Measurements from ENCODE around the gene CUL1.

CUL1 gene

DNA sequence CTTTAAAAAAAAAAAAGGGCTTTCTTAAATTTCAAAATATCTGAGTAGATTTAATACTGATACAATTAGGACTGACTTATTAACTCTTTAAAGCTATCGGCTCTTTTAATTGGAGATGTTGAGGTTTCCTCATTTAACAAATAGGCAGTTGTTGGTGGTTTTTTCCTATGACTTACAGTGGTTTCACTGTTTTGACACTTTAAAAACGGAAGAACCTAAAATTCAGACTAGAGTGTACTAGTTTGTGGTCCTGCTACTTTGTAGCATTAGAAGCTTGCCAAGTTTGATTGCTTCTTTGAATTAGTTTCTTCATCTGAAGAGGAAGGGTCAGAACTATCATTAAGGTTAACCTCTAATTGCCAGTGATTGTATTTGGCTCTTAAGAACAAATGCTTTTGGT, 27.7 kb downstream of the CUL1 start:
- TF ChIP-seq, protein P1, sequence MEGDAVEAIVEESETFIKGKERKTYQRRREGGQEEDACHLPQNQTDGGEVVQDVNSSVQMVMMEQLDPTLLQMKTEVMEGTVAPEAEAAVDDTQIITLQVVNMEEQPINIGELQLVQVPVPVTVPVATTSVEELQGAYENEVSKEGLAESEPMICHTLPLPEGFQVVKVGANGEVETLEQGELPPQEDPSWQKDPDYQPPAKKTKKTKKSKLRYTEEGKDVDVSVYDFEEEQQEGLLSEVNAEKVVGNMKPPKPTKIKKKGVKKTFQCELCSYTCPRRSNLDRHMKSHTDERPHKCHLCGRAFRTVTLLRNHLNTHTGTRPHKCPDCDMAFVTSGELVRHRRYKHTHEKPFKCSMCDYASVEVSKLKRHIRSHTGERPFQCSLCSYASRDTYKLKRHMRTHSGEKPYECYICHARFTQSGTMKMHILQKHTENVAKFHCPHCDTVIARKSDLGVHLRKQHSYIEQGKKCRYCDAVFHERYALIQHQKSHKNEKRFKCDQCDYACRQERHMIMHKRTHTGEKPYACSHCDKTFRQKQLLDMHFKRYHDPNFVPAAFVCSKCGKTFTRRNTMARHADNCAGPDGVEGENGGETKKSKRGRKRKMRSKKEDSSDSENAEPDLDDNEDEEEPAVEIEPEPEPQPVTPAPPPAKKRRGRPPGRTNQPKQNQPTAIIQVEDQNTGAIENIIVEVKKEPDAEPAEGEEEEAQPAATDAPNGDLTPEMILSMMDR (IDR thresholded peaks at IDR 0.05; ENCODE audit: borderline replicate concordance, control extremely low read depth, extremely low read depth, insufficient read depth, missing control alignments), result no peak
- in situ Hi-C loops (cut with MboI; ENCODE audit: low sequenced_read_pairs, unreplicated experiment), result no loop called here
- no peak for DNase-seq (ENCODE audit: low spot score)

GRCh38 chr7:148727501-148728278, 29.0 kb downstream of the CUL1 start:
- in situ Hi-C loops (cut with MboI; ENCODE audit: low sequenced_read_pairs, unreplicated experiment), result no loop called here

DNA sequence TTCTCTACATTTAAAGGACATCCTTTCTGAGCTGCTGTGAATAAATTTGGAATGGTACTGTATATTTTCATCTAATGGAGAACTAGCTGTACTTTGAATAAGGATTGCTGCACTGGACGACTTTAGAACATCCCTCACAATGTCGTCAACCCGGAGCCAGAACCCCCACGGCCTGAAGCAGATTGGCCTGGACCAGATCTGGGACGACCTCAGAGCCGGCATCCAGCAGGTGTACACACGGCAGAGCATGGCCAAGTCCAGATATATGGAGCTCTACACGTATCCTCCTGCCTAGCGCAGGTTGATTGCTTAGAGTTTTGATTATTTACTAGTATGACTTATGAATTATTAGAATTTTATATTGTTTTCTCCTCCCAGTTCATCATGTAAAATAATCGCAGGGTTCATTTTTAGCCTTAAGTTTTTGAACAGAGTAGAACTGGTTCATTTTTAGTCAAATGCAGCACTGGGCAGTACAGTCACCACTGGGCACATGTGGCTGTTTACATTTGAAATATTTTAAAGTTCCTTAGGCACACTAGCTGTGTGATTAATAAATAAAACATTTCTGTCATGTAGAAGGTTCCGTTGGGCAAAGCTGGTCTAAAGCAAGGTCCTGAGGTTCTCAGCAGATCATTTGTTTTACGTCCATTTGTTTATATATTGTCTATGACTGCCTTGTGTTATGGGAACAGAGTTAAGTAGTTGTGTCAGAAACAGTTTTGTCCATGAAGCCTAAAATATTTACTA, 31.5 kb downstream of the CUL1 start:
- TF ChIP-seq, protein P1 (IDR thresholded peaks at IDR 0.05; ENCODE audit: borderline replicate concordance, control extremely low read depth, extremely low read depth, insufficient read depth, missing control alignments), result no peak
- in situ Hi-C loops (cut with MboI; ENCODE audit: low sequenced_read_pairs, unreplicated experiment), result no loop called here
- no peak for DNase-seq (ENCODE audit: low spot score)

More at GRCh38 chr7:148727501-148728278, 29.0 kb downstream of the CUL1 start:
- TF ChIP-seq, protein P1 (IDR thresholded peaks at IDR 0.05; ENCODE audit: borderline replicate concordance, control extremely low read depth, extremely low read depth, insufficient read depth, missing control alignments), result no peak
- no peak for DNase-seq (ENCODE audit: low spot score)

GRCh38 chr7:148732862-148733261, 34.2 kb downstream of the CUL1 start:
- TF ChIP-seq, protein P1 (IDR thresholded peaks at IDR 0.05; ENCODE audit: borderline replicate concordance, control extremely low read depth, extremely low read depth, insufficient read depth, missing control alignments), result no peak
- in situ Hi-C loops (cut with MboI; ENCODE audit: low sequenced_read_pairs, unreplicated experiment), result no loop called here
- DNase-seq (ENCODE audit: low spot score), result no peak

GRCh38 chr7:148733496-148733895, 34.8 kb downstream of the CUL1 start:
- no peak for DNase-seq (ENCODE audit: low spot score)
- in situ Hi-C loops (cut with MboI; ENCODE audit: low sequenced_read_pairs, unreplicated experiment), result no loop called here
- TF ChIP-seq, protein P1 (IDR thresholded peaks at IDR 0.05; ENCODE audit: borderline replicate concordance, control extremely low read depth, extremely low read depth, insufficient read depth, missing control alignments), result no peak

- TF ChIP-seq, protein P1 (IDR thresholded peaks at IDR 0.05; ENCODE audit: borderline replicate concordance, control extremely low read depth, extremely low read depth, insufficient read depth, missing control alignments), result no peak
- DNase-seq (ENCODE audit: low spot score), result no peak
- in situ Hi-C loops (cut with MboI; ENCODE audit: low sequenced_read_pairs, unreplicated experiment), result no loop called here
Observed at GRCh38 chr7:148735141-148735540, 36.4 kb downstream of the CUL1 start.

Data from GM13976 (cell line).